Fibroblast of lung (primary cell): ENCODE data around the gene PMP22. TPM values are rescaled to one million over a fixed set of nuclear protein-coding genes. Genes with fewer than 3 reads are reported as not detected.

Source experiments
- DNase-seq, 2 donors: peaks; one replicate each; pipeline versions ENCODE4 v3.0.0 to v3.0.0-alpha.2; 2010; ENCODE audit warnings: low read depth in 2 of 2
- H2AFZ ChIP-seq: 2 replicates; pipeline ENCODE4 v1.5.1; 2012; ENCODE audit warnings: low read length, control low read depth, inconsistent platforms
- H3K27ac ChIP-seq: 2 replicates; pipeline ENCODE4 v1.5.1; 2011; ENCODE audit warnings: low read length, control low read depth; ENCODE audit not compliant: insufficient read depth
- H3K27me3 ChIP-seq: 2 replicates; pipeline ENCODE4 v1.5.1; 2011; ENCODE audit warnings: mild to moderate bottlenecking, low read length; ENCODE audit not compliant: control insufficient read depth, insufficient read depth
- H3K36me3 ChIP-seq: 2 replicates; pipeline ENCODE4 v1.5.1; 2011; ENCODE audit warnings: low read length; ENCODE audit not compliant: control insufficient read depth, insufficient read depth
- H3K4me1 ChIP-seq: 2 replicates; pipeline ENCODE4 v1.5.1; 2011; ENCODE audit warnings: low read length; ENCODE audit not compliant: control insufficient read depth, insufficient read depth; ENCODE audit errors: extremely low read depth
- H3K4me2 ChIP-seq: 2 replicates; pipeline ENCODE4 v1.5.1; 2011; ENCODE audit warnings: low read length, control low read depth; ENCODE audit not compliant: insufficient read depth; ENCODE audit errors: extremely low read depth
- H3K4me3 ChIP-seq, 4 experiments: fragments of 200-600 bp in 1 of 4; sonication (generic) in 1 of 4; replicated peaks in 1 of 4; 2 replicates each; pipeline ENCODE4 v1.5.1; 2011 to 2016; ENCODE audit warnings: low read length in 4 of 4, low read depth in 3 of 4, mild to moderate bottlenecking in 3 of 4, control low read depth in 2 of 4, inconsistent platforms in 1 of 4, mixed read lengths in 1 of 4; ENCODE audit not compliant: insufficient read depth in 1 of 4; ENCODE audit errors: control extremely low read depth in 1 of 4
- H3K79me2 ChIP-seq: 2 replicates; pipeline ENCODE4 v1.5.1; 2012; ENCODE audit warnings: mild to moderate bottlenecking, low read length, inconsistent platforms; ENCODE audit not compliant: control insufficient read depth, insufficient read depth
- H3K9ac ChIP-seq: 2 replicates; pipeline ENCODE4 v1.5.1; 2011; ENCODE audit warnings: mild to moderate bottlenecking, low read length, control low read depth; ENCODE audit not compliant: insufficient read depth
- H3K9me3 ChIP-seq: 2 replicates; pipeline ENCODE4 v1.5.1; 2012; ENCODE audit warnings: low read depth, low read length; ENCODE audit not compliant: control insufficient read depth, insufficient read depth
- H4K20me1 ChIP-seq: 2 replicates; pipeline ENCODE4 v1.5.1; 2011; ENCODE audit warnings: low read length; ENCODE audit not compliant: control insufficient read depth, insufficient read depth; ENCODE audit errors: extremely low read depth
- CTCF ChIP-seq, 2 donors: IDR thresholded peaks in 1 of 2; conservative IDR thresholded peaks in 1 of 2; 1 replicate in 1 of 2; 2 replicates in 1 of 2; pipeline ENCODE4 v1.5.1; 2011 to 2012; ENCODE audit warnings: low read length in 2 of 2, control low read depth in 1 of 2, inconsistent platforms in 1 of 2, low read depth in 1 of 2, mild to moderate bottlenecking in 1 of 2
- EZH2 ChIP-seq: IDR thresholded peaks from 2 replicates; pipeline ENCODE4 v1.5.1; 2012; ENCODE audit warnings: low read length, control low read depth, mild to moderate bottlenecking; ENCODE audit errors: missing control alignments
- polyA plus RNA-seq, 2 donors: library from polyadenylated mRNA; depleted of rRNA in 1 of 2; stranded (reverse) in 1 of 2; unstranded in 1 of 2; fragments of >200 nt; gene quantifications; 2 replicates each; pipeline ENCODE4 v1.2.1, GENCODE V29; 2011 to 2012; ENCODE audit warnings: missing spikeins in 1 of 2
- total RNA-seq: library from RNA; depleted of rRNA; stranded (reverse); fragments of >200 nt; gene quantifications from 2 replicates; pipeline ENCODE4 v1.2.1, GENCODE V29; 2014

Gene PMP22
- total and polyA plus RNA-seq, 2 donors (not counting 1 experiment from before 2014, with no cell fraction given), result 74.0 to 269 TPM

DNA sequence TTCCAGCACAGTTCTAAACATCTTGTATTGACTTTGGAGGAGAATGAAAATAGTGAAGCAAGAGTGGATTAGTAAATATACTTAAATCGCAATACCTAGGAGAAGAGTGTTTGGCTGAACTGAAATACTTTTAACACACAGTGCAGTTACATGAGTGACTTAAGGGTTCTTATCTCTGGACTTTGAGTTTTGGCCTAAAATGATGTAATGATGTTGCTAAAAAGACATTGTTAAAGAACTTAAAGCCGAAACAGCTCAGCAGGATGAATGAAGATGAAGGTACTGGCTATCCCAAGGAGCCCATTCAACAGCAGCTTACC is 28.1 kb downstream of the PMP22 start:
- Histone ChIP-seq H4K20me1 (no peaks in the 10 kb centered on the region), H3K4me3 (no peak overlapping the region), H3K4me1 (peaks cover 6% of the 10 kb centered on the region), H3K9ac (no peak overlapping the region), H2AFZ (no peak overlapping the region), H3K27me3 (no peaks in the 10 kb centered on the region), H3K79me2 (peaks cover 3% of the 10 kb centered on the region), H3K4me2 (no peak overlapping the region), H3K27ac (no peak overlapping the region), H3K36me3 (peaks cover 18% of the 10 kb centered on the region), H3K9me3 (no peaks in the 10 kb centered on the region)
- no peak for DNase-seq
- TF ChIP-seq EZH2, result no peak

GRCh38 chr17:15236281-15237105 is 28.6 kb downstream of the PMP22 start:
- Histone ChIP-seq H3K79me2 (peaks cover 1% of the 10 kb centered on the region), H2AFZ (no peak overlapping the region), H3K9ac (no peak overlapping the region), H3K4me2 (no peak overlapping the region), H3K4me1 (peaks cover 6% of the 10 kb centered on the region), H3K27ac (no peak overlapping the region), H4K20me1 (no peaks in the 10 kb centered on the region), H3K9me3 (no peaks in the 10 kb centered on the region), H3K36me3 (peaks cover 19% of the 10 kb centered on the region), H3K27me3 (no peaks in the 10 kb centered on the region), H3K4me3 (no peak overlapping the region)
- TF ChIP-seq CTCF (conservative IDR thresholded peaks at IDR 0.05 in 1 of 2, IDR thresholded peaks at IDR 0.05 in 1 of 2; ENCODE audit: low read depth in 1 of 2, low read length in 2 of 2), result no peak
- no peak for TF ChIP-seq EZH2
- peak in 1 of 2 donors; percentile 25 for DNase-seq

DNA sequence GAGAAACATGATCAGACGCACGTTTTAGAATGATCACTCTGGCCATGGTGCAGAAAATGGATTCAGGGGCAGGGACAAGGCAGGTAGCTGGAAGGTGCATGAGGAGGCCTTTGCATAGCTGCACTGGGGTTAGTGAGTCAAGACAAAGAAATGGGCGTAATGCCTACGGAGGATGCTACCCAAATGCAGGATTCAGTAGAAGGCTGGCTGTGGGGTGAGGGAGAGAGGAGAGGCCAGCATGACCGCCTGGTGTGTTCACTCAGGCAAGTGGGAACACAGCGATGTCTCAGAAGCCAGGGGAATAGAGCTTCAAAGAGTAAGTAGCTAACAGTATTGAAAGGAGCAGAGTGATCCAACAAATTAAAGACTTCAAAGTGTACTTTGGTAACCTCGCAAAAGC is 31.2 kb downstream of the PMP22 start:
- peaks cover 1% of the 10 kb centered on the region for H3K79me2 ChIP-seq
- no peaks in the 10 kb centered on the region for H4K20me1 ChIP-seq
- H3K4me3 ChIP-seq, result no peak overlapping the region
- H3K4me1 ChIP-seq, result peaks cover 6% of the 10 kb centered on the region
- no peak overlapping the region for H3K9ac ChIP-seq
- TF ChIP-seq EZH2, result no peak
- TF ChIP-seq CTCF (conservative IDR thresholded peaks at IDR 0.05 in 1 of 2, IDR thresholded peaks at IDR 0.05 in 1 of 2; ENCODE audit: low read depth in 1 of 2, low read length in 2 of 2), result no peak
- DNase-seq, result no peak
- H3K9me3 ChIP-seq, result no peaks in the 10 kb centered on the region
- no peak overlapping the region for H2AFZ ChIP-seq
- no peak overlapping the region for H3K4me2 ChIP-seq
- peaks cover 18% of the 10 kb centered on the region for H3K36me3 ChIP-seq
- H3K27ac ChIP-seq, result no peak overlapping the region
- no peaks in the 10 kb centered on the region for H3K27me3 ChIP-seq
